HG02870 (cell line): ENCODE measurements around the gene NLRP1.

Experiments
- ATAC-seq: cut with Tn5 transposase; IDR thresholded peaks from one replicate; pipeline ENCODE4 v1.9.1; 2021; ENCODE audit warnings: mild to moderate bottlenecking, moderate library complexity; ENCODE audit not compliant: unreplicated experiment

Gene NLRP1

GRCh38 chr17:5558815-5559785 lies 25.2 kb downstream of the NLRP1 start:
- no peak for ATAC-seq

DNA sequence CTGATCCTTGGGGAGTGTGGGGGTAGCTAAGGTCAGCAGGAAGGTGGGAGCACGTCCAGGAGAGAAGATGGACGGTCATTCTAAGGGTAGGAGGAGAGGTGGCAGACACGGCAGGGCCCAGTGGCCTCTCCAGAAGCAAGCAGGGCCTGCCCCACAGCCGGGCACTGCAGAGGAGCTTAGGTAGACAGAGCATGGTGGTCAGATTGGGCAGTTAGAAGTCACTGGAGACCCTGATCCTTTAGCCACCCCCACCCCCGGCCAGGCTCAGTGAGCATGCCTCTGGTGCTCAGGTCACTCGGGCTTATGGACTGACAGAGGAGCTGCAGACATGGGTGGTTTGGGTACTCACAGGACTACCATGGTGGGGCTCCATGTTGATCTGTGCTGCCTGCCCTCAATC lies 26.3 kb downstream of the NLRP1 start:
- no peak for ATAC-seq

GRCh38 chr17:5557485-5557884 lies 26.8 kb downstream of the NLRP1 start:
- no peak for ATAC-seq

- no peak for ATAC-seq
Measured at GRCh38 chr17:5555254-5555653, 29.1 kb downstream of the NLRP1 start.

DNA sequence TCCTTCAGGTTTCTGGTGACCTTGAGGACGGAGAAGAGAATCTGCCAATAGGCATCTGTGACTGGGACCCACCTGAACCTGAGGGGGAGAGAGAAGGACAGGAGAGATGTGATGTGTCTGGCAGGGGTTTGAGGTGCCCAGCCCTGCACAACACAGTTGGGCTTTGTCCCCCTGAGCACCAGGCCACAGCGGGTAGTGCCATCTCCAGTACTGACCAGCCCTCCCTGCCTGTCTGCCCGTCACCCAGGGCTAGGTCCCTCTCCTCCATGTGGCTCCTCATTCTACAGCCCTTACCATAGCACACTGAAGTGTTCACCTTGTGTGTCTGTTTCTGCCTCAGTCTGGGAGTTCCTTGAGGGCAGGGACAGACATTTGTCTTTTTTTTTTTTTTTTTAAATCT lies 30.8 kb downstream of the NLRP1 start:
- no peak for ATAC-seq

DNA sequence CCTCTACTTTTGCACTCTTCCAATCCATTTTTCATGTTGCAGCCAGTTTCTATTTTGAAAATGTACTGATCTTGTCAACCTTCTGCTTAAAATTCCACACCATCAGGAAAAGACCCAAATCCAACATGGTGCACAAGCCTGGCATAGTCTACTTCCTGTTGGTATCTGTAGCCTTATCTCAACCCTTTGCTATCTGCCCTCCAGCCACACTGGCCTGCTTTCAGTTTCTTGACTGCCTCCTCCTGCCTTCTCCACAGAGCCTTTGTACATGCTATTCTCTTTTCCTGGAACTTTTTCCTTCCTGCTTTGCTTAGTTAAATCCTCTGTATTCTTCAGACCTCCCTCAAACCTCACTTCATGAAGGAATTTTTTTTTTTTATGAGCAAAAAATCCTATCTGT lies 31.5 kb downstream of the NLRP1 start:
- no peak for ATAC-seq

- ATAC-seq = no peak
Measured at GRCh38 chr17:5545051-5545987, 39.0 kb downstream of the NLRP1 start.

DNA sequence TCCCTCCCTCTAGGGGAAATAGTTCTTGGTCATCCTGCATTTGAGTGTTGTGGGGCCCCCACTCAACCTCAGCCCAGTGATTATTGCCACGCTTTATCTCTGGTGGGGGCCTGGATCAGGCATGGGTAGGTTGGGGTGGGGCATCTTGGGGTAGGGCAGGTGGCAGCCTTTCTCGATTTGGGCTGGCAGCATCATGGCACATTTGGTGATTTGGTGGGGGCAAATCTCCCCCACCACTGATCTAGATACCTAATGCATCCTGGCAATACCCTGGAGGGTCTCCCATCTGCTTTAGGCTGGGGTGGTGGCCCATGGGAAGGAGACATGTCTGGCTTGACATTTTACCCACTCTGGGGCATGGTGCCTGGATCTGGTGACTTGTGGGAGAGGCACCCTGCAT lies 40.2 kb downstream of the NLRP1 start:
- ATAC-seq = no peak

DNA sequence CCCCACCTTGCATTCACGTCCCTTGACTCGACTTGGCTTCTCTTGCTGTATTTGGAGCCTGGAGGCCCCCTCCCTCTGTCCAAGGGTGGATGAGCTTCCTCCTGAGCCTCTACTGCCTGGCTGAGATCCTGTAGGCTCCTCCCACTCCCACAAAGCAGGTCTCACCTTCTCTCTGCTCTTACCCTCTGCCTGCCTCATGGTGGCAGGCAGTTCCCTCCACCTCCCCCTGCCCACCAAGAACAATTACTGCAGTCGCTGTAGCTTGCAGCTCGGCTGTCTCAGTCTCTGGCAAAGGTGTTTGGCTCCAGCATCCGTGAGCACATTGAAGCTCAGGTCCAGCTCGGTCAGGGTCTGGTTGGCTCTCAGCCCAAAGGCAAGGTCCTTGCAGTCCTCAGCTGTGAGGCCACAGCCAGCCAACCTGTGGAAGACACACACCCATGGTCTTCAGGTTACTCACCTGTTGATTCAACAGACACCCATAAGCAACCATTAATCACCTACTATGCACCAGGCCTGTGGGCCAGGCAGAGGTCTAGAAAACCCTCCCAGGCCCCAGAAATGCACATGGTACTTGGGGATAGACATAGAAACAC lies 42.6 kb downstream of the NLRP1 start:
- ATAC-seq = no peak

DNA sequence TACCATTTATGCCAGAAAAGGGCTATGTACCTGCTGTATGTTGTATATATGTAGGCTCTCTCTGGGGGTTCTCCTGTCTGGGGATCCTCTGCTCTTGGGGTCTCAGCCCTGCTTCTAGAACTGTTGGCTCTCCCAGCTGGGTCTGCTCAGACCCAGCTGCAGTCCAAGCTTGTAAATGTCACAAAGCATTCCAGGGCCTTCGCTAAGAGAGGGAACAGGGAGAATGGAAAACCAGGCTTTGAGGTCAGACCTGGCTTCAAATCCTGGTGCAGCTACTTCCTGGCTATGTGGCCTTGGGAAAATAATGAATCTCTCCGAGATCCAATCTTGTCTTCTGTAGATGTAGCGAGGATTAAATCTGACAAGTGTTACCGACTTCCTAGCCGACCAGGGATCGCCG lies 44.0 kb downstream of the NLRP1 start:
- no peak for ATAC-seq

DNA sequence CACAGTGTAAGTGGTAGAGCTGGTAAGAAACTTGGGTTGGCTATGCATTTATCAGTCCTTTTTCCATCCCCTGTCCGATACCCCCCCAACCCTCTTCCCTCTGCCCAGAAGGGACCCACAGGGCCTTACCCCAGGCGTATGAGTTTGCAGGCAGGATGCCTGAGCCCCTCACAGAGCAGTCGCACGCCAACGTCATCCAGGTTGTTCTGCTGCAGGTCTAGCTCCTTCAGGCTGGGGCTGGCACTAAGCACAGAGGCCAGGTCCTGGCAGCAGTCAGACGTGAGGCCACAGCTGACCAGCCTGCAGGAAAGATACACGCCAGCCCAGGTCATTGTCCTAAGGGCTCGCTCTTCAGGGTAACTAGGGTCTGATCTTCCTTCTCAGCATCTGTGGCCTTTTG lies 45.0 kb downstream of the NLRP1 start:
- no peak for ATAC-seq

DNA sequence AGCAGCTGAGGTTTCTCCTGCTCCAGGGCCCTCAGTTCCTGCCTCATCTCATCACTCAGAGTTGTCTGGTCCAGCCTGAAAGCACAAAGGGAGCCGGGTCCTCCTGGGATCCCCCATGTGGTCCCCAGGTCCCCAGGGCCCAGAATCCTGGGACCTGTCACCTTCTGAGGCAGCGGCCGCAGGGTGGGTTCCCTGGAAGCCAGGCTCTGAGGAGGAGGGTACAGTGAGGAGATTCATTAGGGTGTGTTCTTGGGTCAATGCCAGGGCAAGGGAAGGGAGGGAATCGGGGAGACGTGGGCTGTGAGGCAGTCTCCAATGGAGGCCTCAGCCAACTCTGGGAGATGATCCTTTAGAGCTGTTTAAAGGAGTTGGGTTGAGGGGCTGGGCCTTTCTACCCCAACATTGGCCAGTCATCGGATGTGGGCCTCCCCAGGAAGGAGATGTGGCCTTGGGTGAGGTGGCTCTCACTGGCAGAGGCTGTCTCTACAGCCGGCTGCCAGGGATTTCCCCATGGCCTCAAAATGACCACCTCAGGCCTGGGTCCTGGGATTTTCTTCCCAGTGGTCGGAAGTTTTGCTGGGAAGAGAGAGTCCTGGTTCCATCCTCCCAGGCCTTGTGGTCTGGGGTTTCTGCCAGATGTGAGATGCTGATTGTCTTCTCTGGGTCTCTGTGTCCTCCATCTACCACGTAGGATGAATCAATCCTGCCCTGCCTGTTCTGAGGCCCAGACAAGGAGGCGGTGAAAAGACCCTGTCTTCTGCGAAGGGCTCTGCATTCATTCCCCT lies 47.3 kb downstream of the NLRP1 start:
- no peak for ATAC-seq

GRCh38 chr17:5535436-5535835 lies 48.9 kb downstream of the NLRP1 start:
- ATAC-seq = no peak

DNA sequence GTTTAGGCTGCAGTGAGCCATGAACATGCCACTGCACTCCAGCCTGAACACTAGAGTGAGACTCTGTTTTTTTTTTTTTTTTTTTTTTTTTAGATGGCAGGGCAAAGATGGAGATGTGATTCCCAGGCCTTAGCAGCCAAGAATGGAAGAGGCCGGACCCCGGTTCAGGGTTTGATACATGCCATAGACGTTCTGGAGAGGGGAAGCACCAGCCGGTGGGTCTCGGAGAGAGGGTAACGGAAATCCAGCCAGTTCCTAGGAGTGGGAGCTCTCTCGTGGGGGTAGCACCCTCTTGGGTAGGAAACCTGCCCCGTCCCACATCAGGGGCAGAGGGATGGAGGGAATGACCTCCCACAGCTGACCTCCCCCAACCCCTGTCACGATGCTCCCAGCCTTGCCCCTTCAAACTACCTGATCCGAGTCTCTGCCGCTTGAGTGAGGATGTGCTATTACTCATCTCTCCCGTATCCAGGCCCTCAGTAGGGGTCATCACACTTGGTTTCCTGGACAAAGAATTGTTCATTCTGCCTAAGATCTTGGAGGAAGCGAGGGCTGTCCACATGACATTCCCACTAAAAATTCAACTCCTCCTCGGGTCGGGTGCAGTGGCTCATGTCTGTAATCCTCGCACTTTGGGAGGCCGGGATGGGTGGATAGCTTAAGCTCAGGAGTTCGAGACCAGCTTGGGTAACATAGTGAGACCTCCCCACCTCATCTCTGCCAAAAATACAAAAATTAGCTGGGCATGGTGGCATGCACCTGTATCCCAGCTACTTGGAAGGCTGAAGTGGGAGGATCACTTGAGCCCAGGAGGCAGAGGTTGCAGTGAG lies 50.6 kb downstream of the NLRP1 start:
- ATAC-seq = no peak

DNA sequence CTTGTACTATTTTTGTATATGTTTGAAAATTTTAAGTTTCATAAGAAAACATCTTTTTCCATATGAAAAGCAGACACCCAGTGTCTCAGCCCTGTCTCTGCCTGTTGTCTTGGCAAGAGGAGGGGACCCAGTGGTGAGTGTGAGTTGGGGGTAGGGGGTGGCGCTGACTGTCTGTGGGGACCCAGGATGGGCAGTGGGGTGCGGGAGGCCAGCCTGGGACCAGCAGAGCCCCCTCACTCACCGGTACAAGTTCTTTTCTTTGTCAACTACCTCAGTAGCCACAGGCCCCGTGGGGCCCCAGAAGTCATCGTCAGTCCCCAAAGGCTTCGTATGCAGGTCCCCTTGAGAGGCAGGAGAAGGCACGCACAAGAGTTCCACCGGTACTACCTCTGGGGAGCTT lies 51.7 kb downstream of the NLRP1 start:
- ATAC-seq = no peak

- ATAC-seq = no peak
Measured at GRCh38 chr17:5531085-5531418, 53.3 kb downstream of the NLRP1 start.

DNA sequence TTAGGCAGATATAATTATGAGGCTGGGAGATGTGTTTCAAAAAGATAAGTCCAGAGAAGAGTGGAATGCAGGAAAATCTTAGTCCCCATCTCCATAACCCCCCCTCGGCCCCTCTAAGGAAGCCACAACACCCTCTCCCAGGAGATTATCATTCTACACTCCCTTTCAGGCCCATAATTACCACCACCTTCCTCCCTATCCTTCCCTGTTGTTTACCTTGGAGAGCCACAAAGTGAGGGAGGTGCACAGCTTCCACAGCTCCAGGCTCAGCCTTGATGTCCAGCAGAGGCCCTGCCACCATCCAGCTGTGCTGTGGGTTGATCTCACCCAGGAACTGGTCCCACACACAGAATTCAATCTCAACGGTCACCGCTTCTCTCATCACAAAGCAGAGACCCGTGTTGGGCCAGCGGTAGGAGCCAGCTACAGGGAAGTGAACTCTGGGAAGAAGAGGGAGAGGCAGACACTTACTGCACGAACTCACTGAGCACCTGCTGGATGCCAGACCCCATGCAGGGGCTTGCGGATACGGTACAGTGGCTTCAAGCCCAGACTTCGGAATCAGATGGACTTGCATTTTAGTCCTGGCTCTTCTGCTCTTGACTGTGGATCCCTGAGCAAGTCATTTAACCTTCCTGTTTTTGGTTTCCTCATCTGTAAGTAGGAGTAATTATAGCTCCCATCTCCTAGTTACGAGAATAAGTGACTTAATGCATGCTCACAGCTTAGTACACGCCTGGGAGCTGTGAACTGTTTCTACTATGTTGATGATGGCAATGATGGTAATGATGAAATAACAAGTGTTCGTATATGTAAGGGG lies 53.8 kb downstream of the NLRP1 start:
- ATAC-seq = no peak

DNA sequence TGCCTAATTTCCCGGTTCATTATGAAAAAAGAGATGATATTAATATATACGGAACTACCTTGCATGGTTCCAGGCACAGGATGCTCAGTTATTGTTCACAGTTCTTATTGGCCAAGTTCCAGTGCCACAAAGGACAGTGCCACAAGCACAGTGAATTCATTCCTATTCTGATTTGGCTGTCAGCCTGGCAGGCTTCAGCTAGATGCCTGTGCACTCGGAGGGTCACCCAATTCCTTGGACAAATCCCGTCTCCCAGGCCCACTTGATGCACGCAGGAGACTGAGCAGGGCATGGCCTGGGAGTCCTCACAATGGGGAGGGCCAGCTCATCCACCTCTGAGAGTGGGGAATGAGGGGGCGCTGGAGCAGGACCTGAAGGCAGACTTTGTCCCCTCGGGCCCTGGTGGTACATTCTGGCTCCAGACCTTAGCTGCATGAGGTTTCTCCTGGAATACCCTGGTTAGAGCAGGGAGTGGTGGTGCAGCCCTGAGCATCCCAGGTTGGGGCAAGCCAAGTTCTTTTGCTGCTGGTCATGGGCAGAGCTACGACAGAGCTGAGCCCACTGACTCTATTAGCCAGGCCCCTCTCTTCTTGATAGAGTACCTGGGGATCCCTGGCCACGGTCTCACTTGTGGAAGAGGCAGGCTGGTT lies 56.6 kb downstream of the NLRP1 start:
- no peak for ATAC-seq
